Prostate gland (tissue), 2 donors: ENCODE results near the gene POMP. TPM values are rescaled to one million over a fixed set of nuclear protein-coding genes. Genes with fewer than 3 reads are reported as not detected.

Source experiments
- DNase-seq: peaks from one replicate; pipeline ENCODE4 v3.0.0-alpha.2; 2019; ENCODE audit warnings: low spot score
- H3K27ac ChIP-seq, 2 donors: fragments of 200-600 bp; sonication (generic); 2 replicates each; pipeline ENCODE4 v1.5.1; 2017 to 2019
- H3K27me3 ChIP-seq: fragments of 200-600 bp; sonication (generic); replicated peaks from 2 replicates; pipeline ENCODE4 v1.5.1; 2019; ENCODE audit not compliant: insufficient read depth
- H3K36me3 ChIP-seq, 2 donors: fragments of 200-600 bp; sonication (generic); 1 replicate in 1 of 2; 2 replicates in 1 of 2; pipeline versions ENCODE4 v1.5.1 to v1.8.1; 2017 to 2019
- H3K4me1 ChIP-seq: fragments of 200-600 bp; sonication (generic); replicated peaks from 2 replicates; pipeline ENCODE4 v1.5.1; 2019
- H3K4me3 ChIP-seq, 2 donors: fragments of 200-600 bp; sonication (generic); 2 replicates each; pipeline ENCODE4 v1.5.1; 2017 to 2019
- H3K9me3 ChIP-seq: fragments of 200-600 bp; sonication (generic); 2 replicates; pipeline ENCODE4 v1.5.1; 2017
- CTCF ChIP-seq, 4 experiments: fragments of 200-600 bp in 2 of 4; fragments of 450-650 bp in 2 of 4; sonication (generic) in 2 of 4; IDR thresholded peaks; 1 replicate in 3 of 4; 2 replicates in 1 of 4; pipeline ENCODE4 v1.5.1; 2016 to 2019; ENCODE audit warnings: antibody characterized with exemption in 4 of 4, mild to moderate bottlenecking in 2 of 4, moderate library complexity in 2 of 4
- POLR2A ChIP-seq: fragments of 450-650 bp; IDR thresholded peaks from one replicate; pipeline ENCODE4 v1.6.1; 2016; ENCODE audit warnings: antibody characterized with exemption, mild to moderate bottlenecking
- POLR2AphosphoS5 ChIP-seq: sonication (generic); formaldehyde crosslinking; IDR thresholded peaks from one replicate; pipeline ENCODE4 v1.6.1; 2017; ENCODE audit warnings: antibody characterized with exemption
- WGBS: methylation state at CpG from one replicate; pipeline ENCODE4 v1.1.5; 2018; 5-methylcytosine and 5-hydroxymethylcytosine counted together
- intact Hi-C: fragments of 100-400 bp; cut with DNase I; formaldehyde crosslinking; loops from one replicate; pipeline ENCODE4 v1.14.2; 2022
- small RNA-seq, 2 donors: library from RNA; depleted of rRNA; stranded (forward); fragments of <200 nt; gene quantifications; one replicate each; pipeline ENCODE3, GENCODE V24; 2016
- total RNA-seq, 2 donors: library from RNA; depleted of rRNA; stranded (reverse); fragments of >200 nt; gene quantifications; one replicate each; pipeline ENCODE4 v1.1.0, GENCODE V29; 2016

The POMP gene
- total RNA-seq, 2 donors from 2014 or later, result 26.3 to 35.9 TPM

GRCh38 chr13:28719227-28720055, 60.5 kb downstream of the POMP start:
- no peaks in the 10 kb centered on the region for H3K36me3 ChIP-seq
- no peaks in the 10 kb centered on the region for H3K4me1 ChIP-seq
- peak overlapping the region; percentile 36 to 73 for H3K27ac ChIP-seq
- no peak for DNase-seq
- H3K27me3 ChIP-seq, result no peaks in the 10 kb centered on the region
- 32% methylated on average over 15 of the region's 15 CpGs for WGBS
- no peaks in the 10 kb centered on the region for H3K9me3 ChIP-seq
- H3K4me3 ChIP-seq, result peak overlapping the region; percentile 37 to 48
- TF ChIP-seq CTCF (IDR thresholded peaks at IDR 0.05) (no peak), POLR2AphosphoS5 (no peak), POLR2A (no peak)
- intact Hi-C loops, result loop anchor here (5.0 kb wide), 1 partner anchor 62 kb away; the partner anchor contains the start of gene POMP

- intact Hi-C loops, result no loop called here
- no peaks in the 10 kb centered on the region for H3K36me3 ChIP-seq
- no peaks in the 10 kb centered on the region for H3K9me3 ChIP-seq
- 94% methylated on average over 22 of the region's 22 CpGs for WGBS
- no peaks in the 10 kb centered on the region for H3K4me1 ChIP-seq
- no peak for DNase-seq
- no peak overlapping the region for H3K27ac ChIP-seq
- TF ChIP-seq POLR2AphosphoS5 (no peak), POLR2A (no peak), CTCF (IDR thresholded peaks at IDR 0.05) (no peak)
- H3K27me3 ChIP-seq, result no peaks in the 10 kb centered on the region
- no peak overlapping the region for H3K4me3 ChIP-seq
Measured at GRCh38 chr13:28723806-28724205, 64.9 kb downstream of the POMP start.

GRCh38 chr13:28725046-28725610, 66.2 kb downstream of the POMP start:
- intact Hi-C loops, result no loop called here

More at GRCh38 chr13:28725046-28725610, 66.2 kb downstream of the POMP start:
- Histone ChIP-seq H3K4me3 (no peak overlapping the region), H3K36me3 (no peaks in the 10 kb centered on the region), H3K4me1 (no peaks in the 10 kb centered on the region), H3K27ac (no peak overlapping the region), H3K9me3 (no peaks in the 10 kb centered on the region), H3K27me3 (no peaks in the 10 kb centered on the region)
- no peak for DNase-seq
- 80% methylated on average over 3 of the region's 3 CpGs for WGBS
- TF ChIP-seq POLR2A, result no peak
- no peak for TF ChIP-seq CTCF (IDR thresholded peaks at IDR 0.05)
- TF ChIP-seq POLR2AphosphoS5, result no peak

Small RNAs within 50 kb of the gene (small RNA-seq; reads per million reads assigned to genes)
- 0 reads per million in 2 donors for gene RF00019
- gene RNU6-53P, result 0 reads per million in 2 donors

Other genes starting within 250 kb of the POMP start
- gene FLT1, start 164.0 kb upstream of the POMP start, total RNA-seq, result 10 to 100 TPM in 1 of 2 donors, 1 to 10 TPM in 1; 9.1 to 27.0 TPM
- 10 to 100 TPM in 1 of 2 donors, 1 to 10 TPM in 1; 8.2 to 16.8 TPM for gene SLC46A3, start 59.8 kb downstream of the POMP start, total RNA-seq
- gene MTUS2, start 161.2 kb downstream of the POMP start, total RNA-seq, result 1 to 10 TPM; 1.6 to 4.8 TPM